ENCODE results near the gene TUBA1C.
"Not testable (repeated sequence)": the region's sequence is repeated elsewhere in the genome, so short reads cannot be mapped to it uniquely, and the experiment has no call there.

The TUBA1C gene

GRCh38 chr12:49264873-49265792 is at the start of gene TUBA1C:
Gene TUBA1C, plus strand, starts transcription at chr12:49265082. Its CDS starts 100 bp downstream, at chr12:49265182.
- peak; percentile 77 for DNase-seq

GRCh38 chr12:49219417-49220026 is 45.4 kb upstream of the TUBA1C start:
- no peak for DNase-seq

DNA sequence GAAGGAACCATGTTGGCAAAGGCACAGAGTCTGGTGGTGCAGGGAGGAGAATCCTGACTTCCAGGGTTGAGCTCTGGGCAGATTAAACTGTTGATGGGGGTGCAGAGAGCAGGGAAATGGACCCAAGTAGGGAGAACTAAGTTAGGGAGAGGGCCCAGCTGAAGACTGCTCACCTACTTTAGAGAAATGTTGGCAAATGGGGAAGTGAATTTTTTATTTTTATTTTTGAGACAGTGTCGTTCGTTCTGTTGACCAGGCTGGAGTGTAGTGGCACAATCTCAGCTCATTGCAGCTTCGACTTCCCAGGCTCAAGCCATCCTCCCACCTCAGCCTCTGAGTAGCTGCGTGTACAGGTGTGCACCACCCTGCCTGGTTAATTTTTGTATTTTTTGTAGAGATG is 43.9 kb upstream of the TUBA1C start:
- no peak for DNase-seq

DNA sequence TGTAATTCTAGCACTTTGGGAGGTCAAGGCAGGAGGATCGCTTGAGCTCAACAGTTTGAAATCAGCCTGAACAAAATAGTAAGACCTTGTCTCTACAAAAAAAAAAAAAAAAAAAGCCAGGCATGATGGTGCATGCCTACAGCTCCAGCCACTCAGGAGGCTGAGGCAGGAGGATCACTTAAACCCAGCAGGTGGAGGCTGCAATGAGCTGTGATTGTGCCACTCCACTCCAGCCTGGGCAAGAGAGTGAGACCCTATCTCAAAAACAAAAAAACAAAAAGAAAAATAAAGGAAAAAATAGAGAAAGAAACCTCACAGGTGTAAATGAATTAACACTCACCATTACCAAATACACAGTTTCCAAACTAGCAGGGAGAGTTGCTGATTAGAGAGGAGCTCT is 41.8 kb upstream of the TUBA1C start:
- no peak for DNase-seq

- DNase-seq, result no peak
These were observed 41.1 kb upstream of the TUBA1C start for GRCh38 chr12:49223590-49224369.

GRCh38 chr12:49225576-49226166 is 39.2 kb upstream of the TUBA1C start:
- no peak for DNase-seq

DNA sequence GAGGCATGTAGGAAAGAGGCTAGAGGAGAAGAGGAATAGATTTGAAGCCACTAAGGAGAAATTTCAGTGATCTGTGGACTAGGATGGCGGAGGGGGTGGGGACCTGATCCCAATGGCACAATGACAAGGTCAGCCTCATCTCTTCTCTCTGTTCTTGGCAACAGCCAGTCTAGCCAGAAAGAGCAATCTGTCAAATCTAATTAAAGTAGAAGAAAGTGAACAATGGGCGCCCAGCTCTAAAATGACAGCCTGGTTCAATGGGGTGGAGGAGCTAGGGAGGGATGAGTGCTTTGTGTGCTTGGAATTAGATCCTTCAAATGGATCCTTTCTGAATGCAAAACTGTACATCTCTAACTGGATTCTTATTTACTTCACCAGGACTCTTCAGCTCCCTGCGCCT is 37.2 kb upstream of the TUBA1C start:
- peak; percentile 25 for DNase-seq

DNA sequence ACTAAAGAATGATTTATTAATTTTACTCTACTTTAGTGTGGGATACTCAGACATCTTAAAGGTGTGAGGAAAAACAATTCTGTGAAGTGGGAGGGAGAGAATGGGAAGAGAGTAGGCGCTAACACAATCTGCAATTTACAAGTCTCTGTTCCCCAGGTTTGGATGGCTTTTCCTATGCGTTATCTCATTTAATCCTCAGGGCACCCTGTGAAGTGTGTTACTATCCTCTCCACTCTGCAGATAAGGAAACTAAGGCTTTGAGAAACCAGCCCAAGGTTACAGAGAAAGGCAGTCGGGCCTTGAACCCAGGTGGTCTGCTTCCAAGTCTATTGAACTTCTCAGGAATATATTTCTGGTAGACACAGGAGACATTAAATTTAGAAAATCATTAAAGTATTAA is 36.2 kb upstream of the TUBA1C start:
- DNase-seq, result no peak

DNA sequence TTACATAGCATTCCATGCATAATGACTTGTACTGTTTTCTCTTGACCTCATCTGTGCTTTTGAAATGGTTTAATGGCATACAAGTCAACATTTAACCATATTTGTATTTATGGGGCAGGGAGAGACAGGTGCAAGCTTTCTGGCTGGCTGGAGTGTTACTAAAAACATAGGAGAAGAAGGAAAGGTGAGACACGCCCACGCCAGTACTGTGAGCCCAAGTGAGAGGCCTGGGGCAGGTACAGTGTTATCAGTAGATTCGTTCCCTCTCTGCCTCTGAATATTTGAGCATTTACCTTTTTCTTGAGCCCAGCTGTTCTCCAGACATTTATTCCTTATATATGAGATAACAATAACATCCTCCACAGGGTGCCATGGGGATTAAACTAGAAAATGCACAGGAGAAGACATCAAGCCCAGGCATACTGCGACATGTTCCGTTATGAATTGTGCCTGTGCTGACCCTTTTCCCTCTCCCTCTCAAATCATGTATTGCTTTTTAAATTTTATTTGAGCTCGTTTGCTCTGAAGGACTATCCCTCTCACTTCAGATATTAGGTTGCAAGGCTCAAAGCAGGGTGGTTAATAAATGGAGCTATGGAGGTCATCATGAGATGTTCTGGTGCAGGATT is 34.6 kb upstream of the TUBA1C start:
- DNase-seq, result peak; percentile 22

DNA sequence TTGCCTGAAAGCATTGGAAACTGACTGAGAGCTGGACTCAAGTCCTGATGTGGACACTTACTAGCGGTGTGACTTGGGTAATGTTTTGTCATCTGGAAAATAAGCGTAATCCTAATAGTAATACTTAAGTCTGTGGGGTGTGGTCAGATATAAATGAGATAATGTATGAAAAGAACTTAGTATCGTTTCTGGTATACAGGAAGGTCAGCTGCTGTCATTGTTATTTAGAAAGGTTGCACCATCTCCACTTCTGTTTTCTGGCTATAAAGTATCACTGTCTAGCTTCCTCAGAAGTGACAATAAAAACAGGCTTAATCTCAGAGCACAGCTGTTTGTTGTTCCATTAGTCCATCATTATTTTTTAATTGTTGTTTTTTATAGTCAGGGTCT is 34.1 kb upstream of the TUBA1C start:
- DNase-seq, result no peak

DNA sequence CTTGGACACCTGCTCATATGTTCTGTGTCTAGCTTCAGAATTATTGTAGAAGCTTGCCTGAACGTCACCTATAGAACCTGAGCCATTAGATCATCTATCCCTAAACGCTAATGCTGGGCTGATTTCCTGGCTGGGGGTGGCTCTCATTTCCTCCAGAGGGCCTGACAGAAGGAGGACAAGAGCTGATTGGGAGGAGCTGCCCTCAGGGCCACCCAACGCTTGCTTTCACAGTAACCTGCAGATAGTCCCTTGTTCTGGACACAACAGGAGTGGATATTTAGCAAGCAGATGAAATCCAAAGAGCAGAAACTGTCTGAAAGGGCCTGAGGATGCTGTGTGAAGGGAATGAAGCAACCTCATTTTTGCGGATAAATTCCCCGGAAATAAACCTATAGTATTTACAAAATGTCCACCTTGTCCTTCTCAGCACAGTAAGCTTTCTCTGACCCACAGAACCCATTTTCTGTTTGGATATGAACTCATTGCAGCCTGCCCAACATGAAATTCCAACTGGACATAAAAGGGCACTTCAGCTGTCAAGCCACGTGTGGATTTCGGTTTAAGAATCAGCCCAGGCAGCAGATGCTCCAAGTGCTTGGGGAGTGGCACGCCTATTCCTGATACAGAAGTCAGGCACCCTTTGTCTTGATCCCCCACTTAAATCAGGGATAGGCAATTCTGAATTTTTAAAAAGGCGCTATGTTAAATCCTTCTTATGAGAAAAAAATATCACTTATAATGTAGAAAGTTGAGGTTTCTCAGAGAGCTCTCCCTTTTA is 32.8 kb upstream of the TUBA1C start:
- peak; percentile 31 for DNase-seq

GRCh38 chr12:49232940-49233841 is 31.7 kb upstream of the TUBA1C start:
- peak; percentile 76 for DNase-seq

GRCh38 chr12:49233842-49234526 is 30.9 kb upstream of the TUBA1C start:
- DNase-seq, result peak; percentile 93

DNA sequence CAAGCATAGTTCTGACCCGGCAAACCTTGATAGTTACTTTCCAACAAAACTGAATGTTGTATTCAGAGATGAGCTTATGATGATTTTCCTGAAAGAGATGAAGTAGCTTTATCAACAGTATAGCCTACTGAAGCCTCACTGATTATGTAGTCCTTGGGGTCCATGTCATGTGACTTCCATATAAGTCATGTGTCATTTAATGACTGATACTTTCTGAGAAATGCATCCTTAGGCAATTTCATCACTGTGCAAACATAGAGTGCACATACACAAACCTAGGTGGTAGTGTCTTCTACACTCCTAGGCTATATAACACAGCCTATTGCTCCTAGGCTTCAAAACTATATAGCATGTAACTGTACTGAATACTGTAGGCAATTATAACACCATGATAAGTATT is 28.5 kb upstream of the TUBA1C start:
- DNase-seq, result no peak

DNA sequence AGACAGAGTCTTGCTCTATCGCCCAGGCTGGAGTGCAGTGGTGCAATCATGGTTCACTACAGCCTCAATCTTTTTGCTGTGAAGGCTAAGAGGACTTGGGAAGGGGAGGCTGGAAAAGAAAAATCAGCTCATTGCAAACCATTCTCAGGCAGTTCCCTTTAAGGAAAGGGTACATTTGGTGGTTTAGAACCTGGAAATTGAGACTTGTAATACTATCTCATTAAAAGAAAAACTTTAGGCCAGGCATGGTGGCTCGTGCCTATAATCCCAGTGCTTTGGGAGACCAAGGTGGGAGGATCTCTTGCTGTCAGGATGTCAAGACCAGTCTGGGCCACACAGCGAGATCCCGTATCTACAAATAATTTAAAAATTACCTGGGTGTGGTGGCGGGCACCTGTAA is 21.3 kb upstream of the TUBA1C start:
- no peak for DNase-seq

DNA sequence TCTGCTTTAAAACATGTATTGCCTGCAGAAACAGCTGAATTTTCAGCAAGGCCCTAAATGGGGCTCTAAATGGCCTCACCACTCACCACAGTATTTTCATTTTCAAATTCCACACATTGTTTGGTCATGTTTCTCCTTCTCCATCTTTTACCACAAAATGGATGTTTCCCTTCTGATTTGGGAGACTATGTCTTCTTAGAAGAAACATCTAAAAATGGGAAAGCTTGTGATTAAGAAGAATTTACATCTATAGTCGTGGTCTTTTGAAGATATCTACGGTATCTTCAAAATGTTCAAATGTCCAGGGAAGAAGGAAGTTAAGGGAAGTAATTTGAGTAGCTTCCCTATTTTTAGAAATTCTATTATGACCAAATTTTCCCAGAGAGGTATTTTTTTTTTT is 20.7 kb upstream of the TUBA1C start:
- DNase-seq, result no peak

DNA sequence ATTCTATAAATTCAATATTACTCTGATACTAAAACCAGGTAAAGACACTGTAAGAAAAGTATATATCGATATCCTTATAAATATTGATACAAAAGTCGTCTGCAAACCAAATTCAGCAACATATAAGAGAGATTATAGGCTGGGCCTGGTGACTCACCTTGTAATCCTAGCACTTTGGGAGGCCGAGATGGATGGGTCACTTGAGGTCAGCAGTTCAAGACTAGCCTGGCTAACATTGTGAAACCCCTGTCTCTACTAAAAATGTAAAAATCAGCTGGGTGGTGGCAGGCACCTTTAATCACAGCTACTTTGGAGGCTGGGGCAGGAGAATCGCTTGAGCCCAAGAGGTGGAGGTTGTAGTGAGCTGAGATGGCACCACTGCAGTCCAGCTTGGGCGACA is 13.5 kb upstream of the TUBA1C start:
- DNase-seq, result no peak

GRCh38 chr12:49253033-49253623 is 11.8 kb upstream of the TUBA1C start:
- DNase-seq, result no peak

DNA sequence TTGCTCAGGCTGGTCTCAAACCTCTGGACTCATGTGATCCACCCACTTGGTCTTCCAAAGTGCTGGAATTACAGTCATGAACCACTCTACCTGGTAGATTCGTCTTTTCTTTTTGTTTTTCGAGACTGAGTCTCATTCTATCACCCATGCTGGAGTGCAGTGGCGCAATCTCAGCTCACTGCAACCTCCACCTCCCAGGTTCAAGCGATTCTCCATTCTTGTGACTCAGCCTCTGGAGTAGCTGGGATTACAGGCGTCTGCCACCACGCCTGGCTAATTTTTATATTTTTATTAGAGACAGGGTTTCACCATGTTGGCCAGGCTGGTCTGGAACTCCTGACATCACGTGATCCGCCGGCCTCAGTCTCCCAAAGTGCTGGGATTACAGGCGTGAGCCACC is 9.4 kb upstream of the TUBA1C start:
- not testable (repeated sequence) for DNase-seq

Data from NCI-H1105 treated with DMSO at 0.1 percent for 48 hours (cell line).